GM23248 (cell line): ENCODE measurements around the gene JOSD2. TPM values are rescaled to one million over a fixed set of nuclear protein-coding genes. Genes with fewer than 3 reads are reported as not detected.

Source experiments
- DNase-seq: peaks from one replicate; pipeline ENCODE4 v3.0.0-alpha.2; 2015
- H2AFZ ChIP-seq: fragments of 200-600 bp; sonication (generic); 2 replicates; pipeline ENCODE4 v1.6.1; 2016; ENCODE audit warnings: antibody characterized with exemption
- H3F3A ChIP-seq: fragments of 200-600 bp; sonication (generic); 2 replicates; pipeline ENCODE4 v1.6.1; 2016; ENCODE audit warnings: mild to moderate bottlenecking, antibody characterized with exemption, mixed run types; ENCODE audit not compliant: insufficient read depth
- H3K27ac ChIP-seq: fragments of 200-600 bp; sonication (generic); 2 replicates; pipeline ENCODE4 v1.5.1; 2016; ENCODE audit warnings: mild to moderate bottlenecking
- H3K27me3 ChIP-seq: fragments of 200-600 bp; sonication (generic); replicated peaks from 2 replicates; pipeline ENCODE4 v1.6.1; 2016; ENCODE audit warnings: mild to moderate bottlenecking; ENCODE audit not compliant: insufficient read depth
- H3K36me3 ChIP-seq: fragments of 200-600 bp; sonication (generic); 2 replicates; pipeline ENCODE4 v1.6.1; 2016; ENCODE audit warnings: low read depth, mild to moderate bottlenecking
- H3K4me1 ChIP-seq: fragments of 200-600 bp; sonication (generic); 2 replicates; pipeline ENCODE4 v1.6.1; 2016; ENCODE audit warnings: mild to moderate bottlenecking; ENCODE audit not compliant: insufficient read depth
- H3K4me2 ChIP-seq: fragments of 200-600 bp; sonication (generic); one replicate; pipeline ENCODE4 v1.6.1; 2016; ENCODE audit warnings: mild to moderate bottlenecking; ENCODE audit not compliant: unreplicated experiment
- H3K4me3 ChIP-seq: fragments of 200-600 bp; sonication (generic); 2 replicates; pipeline ENCODE4 v1.5.1; 2016; ENCODE audit warnings: mild to moderate bottlenecking
- H3K79me2 ChIP-seq: fragments of 200-600 bp; sonication (generic); 2 replicates; pipeline ENCODE4 v1.6.1; 2016; ENCODE audit warnings: mild to moderate bottlenecking; ENCODE audit not compliant: insufficient read depth
- H3K9ac ChIP-seq: fragments of 200-600 bp; sonication (generic); 2 replicates; pipeline ENCODE4 v1.6.1; 2016; ENCODE audit warnings: mild to moderate bottlenecking
- H3K9me2 ChIP-seq: fragments of 200-600 bp; sonication (generic); 2 replicates; pipeline ENCODE4 v1.6.1; 2016; ENCODE audit warnings: mixed run types, mild to moderate bottlenecking, moderate library complexity; ENCODE audit not compliant: insufficient read depth
- H3K9me3 ChIP-seq: fragments of 200-600 bp; sonication (generic); one replicate; pipeline ENCODE4 v1.6.1; 2017; ENCODE audit warnings: low read depth
- H4K20me1 ChIP-seq: fragments of 200-600 bp; sonication (generic); 2 replicates; pipeline ENCODE4 v1.6.0; 2016; ENCODE audit not compliant: insufficient read depth
- EZH2 ChIP-seq: fragments of 200-600 bp; sonication (generic); IDR thresholded peaks from 2 replicates; pipeline ENCODE4 v1.6.1; 2018; ENCODE audit warnings: antibody characterized with exemption, mild to moderate bottlenecking; ENCODE audit not compliant: insufficient read depth, poor library complexity, severe bottlenecking
- EZH2phosphoT487 ChIP-seq: fragments of 200-600 bp; sonication (generic); IDR thresholded peaks from 2 replicates; pipeline ENCODE4 v1.6.1; 2018; ENCODE audit warnings: antibody characterized with exemption, moderate library complexity, mild to moderate bottlenecking, low read depth; ENCODE audit not compliant: insufficient read depth
- WGBS, 2 experiments: methylation state at CpG; one replicate each; pipeline ENCODE4 v1.1.6; 2015 to 2017; ENCODE audit warnings: low lambda C conversion rate in 2 of 2, low coverage in 1 of 2; ENCODE audit errors: missing lambda C conversion rate in 2 of 2; 5-methylcytosine and 5-hydroxymethylcytosine counted together
- in situ Hi-C: fragments of 300-500 bp; cut with MboI; formaldehyde crosslinking; loops from 2 replicates; pipeline ENCODE4 v1.15.0; 2020
- polyA plus RNA-seq: library from polyadenylated mRNA; unstranded; fragments of >200 nt; fragmentation: Nextera tagmentation; extraction: Ambion mirVana; gene quantifications from 2 replicates; pipeline ENCODE4 v1.2.1, GENCODE V29; 2016
- total RNA-seq: library from RNA; depleted of rRNA; stranded (reverse); fragments of >200 nt; shearing (Covaris generic); gene quantifications from 2 replicates; pipeline ENCODE4 v1.2.3, GENCODE V29; 2014

Gene JOSD2
- total and polyA plus RNA-seq, 2 experiments from 2014 or later, result 55.2 to 98.5 TPM

DNA sequence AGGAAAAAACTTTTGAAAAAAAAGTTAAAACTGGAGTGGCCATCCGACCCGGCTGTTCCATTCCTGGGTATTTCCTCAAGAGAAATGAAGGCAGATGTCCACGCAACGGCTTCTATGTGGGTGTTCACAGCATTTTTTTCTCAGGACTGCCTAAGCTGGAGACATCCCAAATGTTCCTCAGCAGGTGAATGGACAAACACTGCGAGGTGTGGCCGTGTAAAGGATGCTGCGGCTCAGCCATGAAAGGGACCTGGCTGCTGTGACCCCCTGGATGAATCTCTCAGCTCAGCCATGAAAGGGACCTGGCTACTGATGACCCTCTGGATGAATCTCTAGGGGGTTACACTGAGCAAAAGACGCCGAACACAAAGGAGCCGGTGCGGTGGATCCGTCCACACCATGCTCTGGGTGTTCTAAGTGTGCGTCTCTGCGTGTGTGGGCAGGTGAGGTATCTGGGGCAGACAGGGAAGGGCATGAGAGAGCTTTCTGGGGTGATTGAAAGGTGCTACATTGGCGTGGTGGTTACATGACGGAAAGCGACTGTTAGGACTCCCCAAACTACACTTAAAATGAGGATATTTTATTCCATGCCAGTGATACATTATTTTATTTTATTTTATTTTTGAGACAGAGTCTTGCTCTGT is 10.0 kb upstream of the JOSD2 start:
- H3F3A ChIP-seq, result no peaks in the 10 kb centered on the region
- no peaks in the 10 kb centered on the region for H3K9me3 ChIP-seq
- H4K20me1 ChIP-seq, result no peaks in the 10 kb centered on the region
- no peaks in the 10 kb centered on the region for H3K79me2 ChIP-seq
- no peak overlapping the region for H2AFZ ChIP-seq
- no peak overlapping the region for H3K4me2 ChIP-seq
- WGBS, 2 experiments, result 50 to 56% methylated on average over 17 of the region's 17 CpGs
- H3K27ac ChIP-seq, result no peak overlapping the region
- H3K36me3 ChIP-seq, result no peaks in the 10 kb centered on the region
- H3K9ac ChIP-seq, result no peak overlapping the region
- no peaks in the 10 kb centered on the region for H3K27me3 ChIP-seq
- TF ChIP-seq EZH2phosphoT487 (no peak), EZH2 (no peak)
- H3K4me3 ChIP-seq, result no peak overlapping the region
- no peaks in the 10 kb centered on the region for H3K9me2 ChIP-seq
- H3K4me1 ChIP-seq, result no peaks in the 10 kb centered on the region
- in situ Hi-C loops, result no loop called here
- no peak for DNase-seq

DNA sequence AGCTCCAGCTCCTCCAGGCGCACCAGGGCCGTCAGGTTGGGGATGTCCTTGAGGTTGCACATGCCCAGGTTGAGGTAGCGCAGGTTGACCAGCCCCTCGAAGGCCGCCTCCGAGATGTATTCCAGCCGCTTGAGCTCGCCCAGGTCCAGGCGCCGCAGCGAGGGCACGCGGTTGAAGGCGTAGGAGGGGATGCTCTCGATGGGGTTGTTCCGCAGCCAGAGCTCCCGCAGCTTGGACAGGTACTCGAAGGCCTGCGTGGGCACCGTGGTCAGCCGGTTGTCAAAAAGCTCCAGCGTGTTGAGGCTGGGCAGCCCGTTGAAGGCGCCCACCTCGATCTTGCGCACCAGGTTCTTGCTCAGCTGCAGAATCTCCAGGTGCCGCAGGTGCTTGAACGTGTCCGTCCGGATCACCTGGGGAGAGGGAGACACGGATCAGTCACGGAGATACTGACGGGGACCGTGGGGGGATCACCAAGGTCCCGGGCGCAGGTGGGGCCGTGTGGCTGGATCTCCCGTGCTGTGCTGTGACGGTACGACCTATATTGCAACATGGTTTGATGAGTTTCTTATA is 8.1 kb upstream of the JOSD2 start:
- Histone ChIP-seq H3K4me2 (no peak overlapping the region), H3F3A (no peaks in the 10 kb centered on the region), H3K36me3 (no peaks in the 10 kb centered on the region), H3K27ac (no peak overlapping the region), H3K9me2 (no peaks in the 10 kb centered on the region), H3K4me3 (no peak overlapping the region), H3K79me2 (no peaks in the 10 kb centered on the region), H3K4me1 (no peaks in the 10 kb centered on the region), H3K9me3 (no peaks in the 10 kb centered on the region), H3K9ac (no peak overlapping the region), H3K27me3 (no peaks in the 10 kb centered on the region), H4K20me1 (no peaks in the 10 kb centered on the region), H2AFZ (no peak overlapping the region)
- in situ Hi-C loops, result no loop called here
- DNase-seq, result no peak
- no peak for TF ChIP-seq EZH2
- no peak for TF ChIP-seq EZH2phosphoT487
- WGBS, 2 experiments, result 91 to 92% methylated on average over 40 of the region's 40 CpGs

DNA sequence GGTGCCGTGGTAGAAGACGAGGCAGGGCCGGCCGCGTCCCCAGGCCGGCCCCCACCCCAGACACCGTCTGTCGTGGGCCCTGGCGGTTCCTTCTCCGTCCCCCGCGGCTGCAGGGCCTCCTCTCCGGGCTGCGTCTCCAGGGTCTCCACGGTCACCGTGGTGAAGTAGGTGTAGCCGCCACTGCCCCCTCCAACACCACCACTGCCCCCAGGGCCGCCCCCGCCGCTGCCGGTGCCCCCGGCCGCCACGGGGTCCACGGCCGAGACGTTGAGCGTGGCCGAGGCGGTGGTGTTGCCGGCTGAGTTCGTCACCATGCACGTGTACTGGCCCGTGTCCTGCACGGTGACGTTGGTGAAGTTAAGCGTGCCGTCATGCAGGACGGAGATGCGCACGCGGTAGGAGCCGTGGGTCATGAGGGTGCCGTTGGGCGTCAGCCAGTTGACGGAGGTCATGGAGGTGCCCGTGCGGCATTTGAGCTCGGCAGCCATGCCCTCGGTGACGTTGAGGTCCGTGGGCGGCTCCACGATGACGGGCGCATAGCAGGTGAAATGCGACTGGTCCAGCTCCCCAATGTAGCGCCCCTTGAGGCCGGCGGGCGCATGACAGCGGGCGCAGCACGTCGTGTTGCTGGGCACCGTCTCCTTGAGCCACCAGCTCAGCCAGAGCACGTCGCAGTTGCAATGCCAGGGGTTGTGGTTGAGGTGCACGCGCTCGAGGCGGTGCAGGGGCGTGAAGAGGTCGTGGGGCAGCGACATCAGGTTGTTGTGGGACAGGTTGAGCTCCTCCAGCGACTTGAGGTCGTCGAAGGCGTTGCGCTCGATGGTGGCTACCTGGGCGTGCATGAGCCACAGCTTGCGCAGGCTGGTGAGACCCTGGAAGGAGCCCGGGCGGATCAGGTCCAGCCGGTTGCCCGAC is 7.4 kb upstream of the JOSD2 start:
- no peak overlapping the region for H2AFZ ChIP-seq
- H3K27me3 ChIP-seq, result no peaks in the 10 kb centered on the region
- 88 to 91% methylated on average over 40 to 85 of the region's 87 CpGs for WGBS, 2 experiments
- H3K36me3 ChIP-seq, result no peaks in the 10 kb centered on the region
- H4K20me1 ChIP-seq, result no peaks in the 10 kb centered on the region
- no peak for TF ChIP-seq EZH2phosphoT487
- TF ChIP-seq EZH2, result no peak
- H3K79me2 ChIP-seq, result no peaks in the 10 kb centered on the region
- H3K9ac ChIP-seq, result no peak overlapping the region
- no peak for DNase-seq
- H3K4me2 ChIP-seq, result no peak overlapping the region
- H3K9me2 ChIP-seq, result no peaks in the 10 kb centered on the region
- in situ Hi-C loops, result no loop called here
- no peak overlapping the region for H3K4me3 ChIP-seq
- H3K9me3 ChIP-seq, result no peaks in the 10 kb centered on the region
- H3K4me1 ChIP-seq, result no peaks in the 10 kb centered on the region
- H3K27ac ChIP-seq, result no peak overlapping the region
- H3F3A ChIP-seq, result no peaks in the 10 kb centered on the region

DNA sequence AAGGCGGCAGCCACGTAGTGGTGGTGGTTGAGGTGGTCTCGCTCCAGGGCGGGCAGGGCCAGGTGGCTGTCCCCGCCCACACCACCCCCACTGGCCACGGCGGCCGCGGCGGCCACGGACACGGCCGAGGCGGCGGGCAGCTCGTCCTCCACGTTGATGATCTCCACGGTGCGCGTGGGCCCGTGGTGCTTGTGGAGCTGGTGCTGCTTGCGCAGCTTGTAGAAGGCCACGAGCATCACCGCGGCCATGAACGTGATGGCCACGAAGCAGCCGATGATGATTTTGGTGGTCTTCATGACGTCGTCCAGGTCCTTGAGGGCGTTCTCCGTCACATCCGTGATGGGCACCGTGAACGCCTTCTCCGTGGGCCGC is 6.7 kb upstream of the JOSD2 start:
- Histone ChIP-seq H3K9me2 (no peaks in the 10 kb centered on the region), H3F3A (no peaks in the 10 kb centered on the region), H4K20me1 (no peaks in the 10 kb centered on the region), H3K79me2 (no peaks in the 10 kb centered on the region), H3K27ac (no peak overlapping the region), H3K9ac (no peak overlapping the region), H3K4me2 (no peak overlapping the region), H3K27me3 (no peaks in the 10 kb centered on the region), H3K4me3 (no peak overlapping the region), H3K9me3 (no peaks in the 10 kb centered on the region), H3K4me1 (no peaks in the 10 kb centered on the region), H3K36me3 (no peaks in the 10 kb centered on the region), H2AFZ (no peak overlapping the region)
- no peak for DNase-seq
- WGBS, 2 experiments, result 90 to 93% methylated on average over 37 of the region's 37 CpGs
- in situ Hi-C loops, result no loop called here
- TF ChIP-seq EZH2phosphoT487 (no peak), EZH2 (no peak)
